WTC11 (cell line): ENCODE data around the gene TACC2. TPM values are rescaled to one million over a fixed set of nuclear protein-coding genes. Genes with fewer than 3 reads are reported as not detected.

Experiments used
- ATAC-seq: fragments of 200-7000 bp; cut with Tn5 transposase; 2 replicates; pipeline ENCODE4 v1.10.0; 2021; ENCODE audit warnings: mild to moderate bottlenecking, moderate library complexity
- CTCF ChIA-PET: fragments of 300-600 bp; sonication (Branson Sonifier 250); formaldehyde crosslinking; loops from one replicate; lab custom pipeline; 2021; ENCODE audit warnings: antibody characterized with exemption; lab: Charles Lee
- POLR2A ChIA-PET: fragments of 350-600 bp; sonication (Branson Sonifier 250); formaldehyde crosslinking; loops from one replicate; lab custom pipeline; 2021; ENCODE audit warnings: antibody characterized with exemption; lab: Charles Lee
- DNase-seq: peaks from one replicate; pipeline ENCODE4 v3.0.0; 2021; ENCODE audit warnings: low spot score
- H3K27ac Mint-ChIP-seq: 2 replicates; pipeline ENCODE4 v1.8.0; 2021; ENCODE audit warnings: mixed read lengths
- H3K27me3 Mint-ChIP-seq: 2 replicates; pipeline ENCODE4 v1.8.0; 2021; ENCODE audit warnings: low read depth, mild to moderate bottlenecking, moderate library complexity, mixed read lengths
- H3K36me3 Mint-ChIP-seq: 2 replicates; pipeline ENCODE4 v1.8.0; 2021; ENCODE audit warnings: mixed read lengths
- H3K4me1 Mint-ChIP-seq: 2 replicates; pipeline ENCODE4 v1.8.0; 2022; ENCODE audit warnings: mixed read lengths
- H3K4me3 Mint-ChIP-seq: 2 replicates; pipeline ENCODE4 v1.8.0; 2021; ENCODE audit warnings: mild to moderate bottlenecking, moderate library complexity, mixed read lengths
- H3K9me3 Mint-ChIP-seq: 2 replicates; pipeline ENCODE4 v1.8.0; 2021; ENCODE audit warnings: mixed read lengths
- AFF4 ChIP-seq: sonication (generic); formaldehyde crosslinking; IDR thresholded peaks from 2 replicates; pipeline ENCODE4 v1.8.1; 2023; ENCODE audit warnings: mild to moderate bottlenecking, missing genetic modification reagents, borderline replicate concordance
- ATF1 ChIP-seq: sonication (generic); formaldehyde crosslinking; IDR thresholded peaks from 2 replicates; pipeline ENCODE4 v1.8.1; 2023; ENCODE audit warnings: mild to moderate bottlenecking, moderate library complexity, missing genetic modification reagents
- ATF3 ChIP-seq: sonication (generic); formaldehyde crosslinking; conservative IDR thresholded peaks from 2 replicates; pipeline ENCODE4 v1.8.1; 2022; ENCODE audit warnings: mild to moderate bottlenecking, missing genetic modification reagents
- CTCF ChIP-seq: fragments of 200-600 bp; IDR thresholded peaks from 2 replicates; pipeline ENCODE4 v1.8.0; 2022; ENCODE audit warnings: antibody characterized with exemption
- EMX1 ChIP-seq: fragments of 250-450 bp; sonication (Bioruptor Pico); IDR thresholded peaks from 2 replicates; pipeline ENCODE4 v1.8.0; 2021; ENCODE audit warnings: mild to moderate bottlenecking
- ETV6 ChIP-seq: sonication (generic); formaldehyde crosslinking; IDR thresholded peaks from 2 replicates; pipeline ENCODE4 v1.8.1; 2022; ENCODE audit warnings: mild to moderate bottlenecking, missing genetic modification reagents
- NFATC4 ChIP-seq: fragments of 250-450 bp; sonication (Bioruptor Pico); IDR thresholded peaks from 2 replicates; pipeline ENCODE4 v1.9.0; 2021; ENCODE audit warnings: mild to moderate bottlenecking
- OVOL2 ChIP-seq: fragments of 250-450 bp; sonication (Bioruptor Pico); IDR thresholded peaks from 2 replicates; pipeline ENCODE4 v1.9.0; 2021; ENCODE audit warnings: mild to moderate bottlenecking, borderline replicate concordance
- PRDM15 ChIP-seq: sonication (generic); formaldehyde crosslinking; IDR thresholded peaks from 2 replicates; pipeline ENCODE4 v1.8.0; 2022; ENCODE audit warnings: missing genetic modification reagents
- PREB ChIP-seq: sonication (generic); formaldehyde crosslinking; IDR thresholded peaks from 2 replicates; pipeline ENCODE4 v1.8.1; 2022; ENCODE audit warnings: mild to moderate bottlenecking, missing genetic modification reagents, moderate library complexity, borderline replicate concordance
- SMAD3 ChIP-seq: sonication (generic); formaldehyde crosslinking; IDR thresholded peaks from 2 replicates; pipeline ENCODE4 v1.8.0; 2022; ENCODE audit warnings: missing genetic modification reagents, mild to moderate bottlenecking, borderline replicate concordance
- TCF7 ChIP-seq: sonication (generic); formaldehyde crosslinking; IDR thresholded peaks from 2 replicates; pipeline ENCODE4 v1.8.0; 2022; ENCODE audit warnings: mild to moderate bottlenecking, low read depth, missing genetic modification reagents, moderate library complexity
- ZBTB43 ChIP-seq: sonication (generic); formaldehyde crosslinking; IDR thresholded peaks from 2 replicates; pipeline ENCODE4 v1.8.1; 2023; ENCODE audit warnings: mild to moderate bottlenecking, missing genetic modification reagents
- ZNF138 ChIP-seq: sonication (generic); formaldehyde crosslinking; conservative IDR thresholded peaks from 2 replicates; pipeline ENCODE4 v1.8.1; 2022; ENCODE audit warnings: mild to moderate bottlenecking, moderate library complexity, missing genetic modification reagents
- ZNF232 ChIP-seq: sonication (generic); formaldehyde crosslinking; IDR thresholded peaks from 2 replicates; pipeline ENCODE4 v1.8.0; 2022; ENCODE audit warnings: mild to moderate bottlenecking, missing genetic modification reagents
- ZNF263 ChIP-seq: sonication (generic); formaldehyde crosslinking; IDR thresholded peaks from 2 replicates; pipeline ENCODE4 v1.8.1; 2022; ENCODE audit warnings: low read depth, mild to moderate bottlenecking, moderate library complexity, missing genetic modification reagents
- ZNF317 ChIP-seq: sonication (generic); formaldehyde crosslinking; IDR thresholded peaks from 2 replicates; pipeline ENCODE4 v1.8.1; 2023; ENCODE audit warnings: low read depth, mild to moderate bottlenecking, moderate library complexity, missing genetic modification reagents, borderline replicate concordance
- ZNF416 ChIP-seq: fragments of 250-450 bp; sonication (Bioruptor Pico); IDR thresholded peaks from 2 replicates; pipeline ENCODE4 v1.9.0; 2021; ENCODE audit warnings: mild to moderate bottlenecking, inconsistent platforms
- ZNF671 ChIP-seq: fragments of 250-450 bp; sonication (Bioruptor Pico); IDR thresholded peaks from 2 replicates; pipeline ENCODE4 v1.8.0; 2021; ENCODE audit warnings: mild to moderate bottlenecking
- total RNA-seq: library from RNA; stranded (reverse); gene quantifications from 3 replicates; pipeline ENCODE4 v1.2.3, GENCODE V29; 2021

TACC2 gene
- total RNA-seq, 1 experiment from 2014 or later = 28.9 TPM

GRCh38 chr10:122053314-122053713 lies 64.4 kb downstream of the TACC2 start (continued):
- TF ChIP-seq ATF3 (CRISPR knock-in tag) (no peak), ZNF317 (no peak), AFF4 (CRISPR knock-in tag) (no peak)

- ChIA-PET POLR2A (interaction anchor here (0.6 kb wide), 1 partner anchor 93 kb away, joined by 7 read pairs; no protein-coding TSS in a partner anchor), CTCF (interaction anchor here (0.6 to 1.7 kb wide), 10 partner anchors 9 to 244 kb away, joined by 3 to 7 read pairs (median 4); no protein-coding TSS in a partner anchor)
- peaks cover 17% of the 10 kb centered on the region for H3K4me1 Mint-ChIP-seq
- DNase-seq = peak; percentile 70
- peak; percentile 81 for ATAC-seq
- no peak overlapping the region for H3K27ac Mint-ChIP-seq
- no peaks in the 10 kb centered on the region for H3K9me3 Mint-ChIP-seq
- H3K36me3 Mint-ChIP-seq = no peaks in the 10 kb centered on the region
- TF ChIP-seq ZNF416 (CRISPR knock-in tag) (no peak), ZNF263 (CRISPR knock-in tag) (no peak), ZNF232 (CRISPR knock-in tag) (no peak), PRDM15 (CRISPR knock-in tag) (no peak), CTCF (peak; percentile 81), OVOL2 (CRISPR knock-in tag) (no peak)
- no peaks in the 10 kb centered on the region; the same call in 1 of the 2 replicates for H3K27me3 Mint-ChIP-seq
- no peak overlapping the region for H3K4me3 Mint-ChIP-seq
Measured at GRCh38 chr10:122054048-122055025, 65.4 kb downstream of the TACC2 start.

GRCh38 chr10:122055252-122055651 lies 66.3 kb downstream of the TACC2 start:
- H3K36me3 Mint-ChIP-seq = no peaks in the 10 kb centered on the region
- POLR2A ChIA-PET = no interaction called here
- no peak for TF ChIP-seq ATF1 (CRISPR knock-in tag)
- no peak for TF ChIP-seq SMAD3 (CRISPR knock-in tag)
- no peak for TF ChIP-seq ZNF138 (CRISPR knock-in tag)
- no peak for TF ChIP-seq EMX1 (CRISPR knock-in tag)
- no peak for TF ChIP-seq ZBTB43 (CRISPR knock-in tag)
- TF ChIP-seq ETV6 = no peak
- no peak for TF ChIP-seq OVOL2 (CRISPR knock-in tag)
- no peak for TF ChIP-seq TCF7
- TF ChIP-seq ZNF671 (CRISPR knock-in tag) = no peak
- TF ChIP-seq NFATC4 (CRISPR knock-in tag) = no peak
- no peak for TF ChIP-seq PREB (CRISPR knock-in tag)

More at GRCh38 chr10:122055252-122055651, 66.3 kb downstream of the TACC2 start:
- Mint-ChIP-seq H3K9me3 (no peaks in the 10 kb centered on the region), H3K4me3 (no peak overlapping the region), H3K27me3 (no peaks in the 10 kb centered on the region; the same call in 1 of the 2 replicates), H3K27ac (no peak overlapping the region), H3K4me1 (peaks cover 23% of the 10 kb centered on the region)
- no peak for DNase-seq
- no peak for ATAC-seq
- CTCF ChIA-PET = interaction anchor here (0.9 to 1.7 kb wide), 7 partner anchors 10 to 122 kb away, joined by 3 to 7 read pairs (median 4); no protein-coding TSS in a partner anchor
